Mesendoderm (in vitro differentiated cells): ENCODE measurements around the gene GNAL.

ENCODE experiments used
- DNase-seq: peaks from one replicate; pipeline ENCODE4 v3.0.0; 2013
- H2AK5ac ChIP-seq: 2 replicates; pipeline ENCODE4 v1.6.1; 2013; ENCODE audit warnings: low read length, inconsistent platforms
- H2BK120ac ChIP-seq: 2 replicates; pipeline ENCODE4 v1.6.1; 2013; ENCODE audit warnings: low read depth, mild to moderate bottlenecking, low read length, moderate library complexity, mixed read lengths
- H2BK15ac ChIP-seq: replicated peaks from 2 replicates; pipeline ENCODE4 v1.6.1; 2013; ENCODE audit warnings: low read depth, mild to moderate bottlenecking, moderate library complexity
- H2BK5ac ChIP-seq: 2 replicates; pipeline ENCODE4 v1.6.1; 2013; ENCODE audit warnings: low read length, inconsistent platforms
- H3K18ac ChIP-seq: 2 replicates; pipeline ENCODE4 v1.6.1; 2013; ENCODE audit warnings: mild to moderate bottlenecking, low read length, mixed read lengths
- H3K23ac ChIP-seq: one replicate; pipeline ENCODE4 v1.6.1; 2013; ENCODE audit warnings: low read length
- H3K27ac ChIP-seq: 2 replicates; pipeline ENCODE4 v1.5.1; 2013; ENCODE audit warnings: low read depth, mild to moderate bottlenecking, inconsistent platforms, low read length, moderate library complexity
- H3K27me3 ChIP-seq: 2 replicates; pipeline ENCODE4 v1.6.1; 2013; ENCODE audit warnings: low read length, control low read depth, mild to moderate bottlenecking, inconsistent platforms; ENCODE audit not compliant: insufficient read depth, poor library complexity
- H3K36me3 ChIP-seq: 2 replicates; pipeline ENCODE4 v1.6.1; 2013; ENCODE audit warnings: low read length, inconsistent platforms; ENCODE audit not compliant: control insufficient read depth, insufficient read depth
- H3K4ac ChIP-seq: one replicate; pipeline ENCODE4 v1.6.1; 2013; ENCODE audit warnings: low read depth, mild to moderate bottlenecking, low read length, moderate library complexity
- H3K4me1 ChIP-seq: 2 replicates; pipeline ENCODE4 v1.6.1; 2013; ENCODE audit warnings: low read depth, low read length, inconsistent platforms; ENCODE audit not compliant: control insufficient read depth
- H3K4me2 ChIP-seq: 2 replicates; pipeline ENCODE4 v1.6.1; 2013; ENCODE audit warnings: low read length
- H3K4me3 ChIP-seq: 2 replicates; pipeline ENCODE4 v1.5.1; 2013; ENCODE audit warnings: mild to moderate bottlenecking, low read length
- H3K56ac ChIP-seq: one replicate; pipeline ENCODE4 v1.6.1; 2013; ENCODE audit warnings: low read length
- H3K79me1 ChIP-seq: 2 replicates; pipeline ENCODE4 v1.6.1; 2013; ENCODE audit warnings: low read length, inconsistent platforms
- H3K79me2 ChIP-seq: 2 replicates; pipeline ENCODE4 v1.6.1; 2013; ENCODE audit warnings: mild to moderate bottlenecking, low read length; ENCODE audit not compliant: control insufficient read depth, insufficient read depth
- H3K9ac ChIP-seq: 2 replicates; pipeline ENCODE4 v1.6.1; 2013; ENCODE audit warnings: low read length, inconsistent platforms
- H4K5ac ChIP-seq: one replicate; pipeline ENCODE4 v1.6.1; 2013; ENCODE audit warnings: low read length
- H4K8ac ChIP-seq: one replicate; pipeline ENCODE4 v1.6.1; 2013; ENCODE audit warnings: low read depth, mild to moderate bottlenecking, control low read depth, low read length, moderate library complexity
- WGBS: extraction: QIAGEN DNeasy Blood & Tissue Kit; methylation state at CpG from one replicate; pipeline ENCODE4 v1.1.7; 2013; ENCODE audit warnings: low lambda C conversion rate, missing lambda C conversion rate; ENCODE audit not compliant: insufficient coverage; ENCODE audit errors: extremely low coverage; 5-methylcytosine and 5-hydroxymethylcytosine counted together

Gene GNAL

DNA sequence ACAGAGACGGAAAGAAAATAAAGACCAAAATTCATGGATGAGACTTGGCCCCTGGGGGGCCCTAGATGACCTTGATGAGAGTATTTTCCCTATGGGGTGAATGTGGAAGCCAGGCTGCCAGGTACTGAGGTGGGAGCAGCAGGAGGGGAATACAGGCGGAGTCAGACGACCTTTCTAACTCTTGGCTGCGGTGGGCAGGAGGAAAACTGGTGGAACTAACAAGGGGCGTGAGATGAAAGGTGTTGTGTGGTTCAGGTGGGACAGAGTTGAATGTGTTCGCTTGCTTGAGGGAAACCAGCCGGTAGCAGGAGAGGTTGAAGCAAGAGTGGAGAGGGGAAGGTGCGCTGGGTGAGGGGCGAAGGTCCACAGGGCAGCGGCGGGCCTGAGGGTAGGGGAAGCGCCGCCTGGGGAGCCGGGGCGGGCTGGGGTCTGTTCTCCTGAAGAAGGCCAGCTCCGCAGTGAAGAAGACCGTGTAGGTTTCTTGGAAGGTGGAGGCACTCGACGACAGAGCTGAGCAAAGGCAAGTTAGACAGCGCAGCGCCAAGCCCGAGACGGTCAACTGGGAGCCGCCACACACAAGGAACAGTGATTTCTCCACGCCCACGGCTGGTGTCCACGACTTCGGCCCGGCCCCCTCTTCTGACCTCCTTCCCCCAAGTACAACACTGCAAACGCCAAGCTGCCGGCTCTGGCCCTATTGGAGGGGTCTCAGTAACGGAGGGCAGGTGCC, 61.7 kb downstream of the GNAL start:
- no peak overlapping the region for H2BK5ac ChIP-seq
- peak overlapping the region; percentile 10 for H3K4me2 ChIP-seq
- H3K4ac ChIP-seq = no peak overlapping the region
- no CpG with 5 or more reads among the region's 32 CpGs for WGBS
- H3K27me3 ChIP-seq = no peaks in the 10 kb centered on the region
- no peaks in the 10 kb centered on the region for H3K79me2 ChIP-seq
- peak overlapping the region; percentile 83 for H3K23ac ChIP-seq
- H4K8ac ChIP-seq = no peak overlapping the region
- DNase-seq = no peak
- no peak overlapping the region for H3K4me3 ChIP-seq
- no peaks in the 10 kb centered on the region for H3K36me3 ChIP-seq
- peak overlapping the region; percentile 43 for H3K9ac ChIP-seq
- peak overlapping the region; percentile 80 for H3K56ac ChIP-seq
- H4K5ac ChIP-seq = no peak overlapping the region
- H3K4me1 ChIP-seq = no peaks in the 10 kb centered on the region
- no peak overlapping the region for H2BK15ac ChIP-seq
- H3K79me1 ChIP-seq = no peaks in the 10 kb centered on the region
- H2AK5ac ChIP-seq = no peak overlapping the region
- H2BK120ac ChIP-seq = no peak overlapping the region
- H3K27ac ChIP-seq = no peak overlapping the region
- H3K18ac ChIP-seq = no peak overlapping the region

DNA sequence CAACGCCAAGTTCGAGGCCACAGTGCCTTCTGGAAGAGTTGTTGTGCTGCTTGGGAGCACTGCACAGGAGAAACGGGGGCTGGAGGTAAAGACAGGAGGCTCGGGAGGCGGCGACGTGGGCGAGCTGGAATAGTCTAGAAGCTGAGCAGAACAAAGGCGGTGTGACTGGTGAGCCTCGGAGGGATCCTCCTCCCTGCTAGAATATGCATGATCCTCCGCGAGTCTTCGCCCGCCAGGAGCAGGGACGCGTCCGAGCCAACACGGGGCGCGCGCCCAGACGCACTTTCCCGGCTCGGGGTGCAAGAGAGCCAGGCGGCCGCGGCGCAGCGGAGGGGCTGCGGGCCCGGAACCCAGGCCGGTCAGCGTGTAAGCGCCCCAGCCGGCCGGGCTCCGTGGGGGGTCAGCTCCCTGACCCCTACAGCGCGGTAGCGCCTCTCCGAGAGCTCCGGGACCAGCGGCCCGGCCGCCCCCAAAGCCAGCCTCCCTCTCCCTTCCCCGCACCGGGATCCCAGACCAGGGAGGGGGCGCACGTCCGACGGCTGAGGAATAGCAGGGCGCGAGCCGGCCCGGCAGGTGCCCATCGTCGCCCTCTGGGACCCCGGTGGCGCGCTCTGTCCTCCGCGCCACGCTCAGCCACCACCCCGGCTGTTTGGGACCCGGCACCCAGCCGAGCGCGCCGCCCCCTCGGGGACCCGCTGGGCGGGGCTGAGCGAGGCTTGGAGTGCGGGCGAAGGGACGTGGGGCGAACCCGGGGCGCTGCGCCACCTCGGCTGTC, 62.5 kb downstream of the GNAL start:
- Histone ChIP-seq H2BK120ac (no peak overlapping the region), H3K4me2 (peak overlapping the region; percentile 29), H2BK5ac (no peak overlapping the region), H3K79me2 (no peaks in the 10 kb centered on the region), H3K18ac (peak overlapping the region; percentile 5), H3K36me3 (no peaks in the 10 kb centered on the region), H3K79me1 (no peaks in the 10 kb centered on the region), H3K27me3 (no peaks in the 10 kb centered on the region), H2BK15ac (no peak overlapping the region), H3K4me1 (no peaks in the 10 kb centered on the region), H3K9ac (peak overlapping the region; percentile 62), H2AK5ac (no peak overlapping the region), H3K4me3 (peak overlapping the region; percentile 12), H4K8ac (no peak overlapping the region), H4K5ac (no peak overlapping the region), H3K27ac (peak overlapping the region; percentile 1), H3K4ac (peak overlapping the region; percentile 75), H3K23ac (peak overlapping the region; percentile 83), H3K56ac (peak overlapping the region; percentile 80)
- WGBS = no CpG with 5 or more reads among the region's 81 CpGs
- DNase-seq = peak; percentile 74

DNA sequence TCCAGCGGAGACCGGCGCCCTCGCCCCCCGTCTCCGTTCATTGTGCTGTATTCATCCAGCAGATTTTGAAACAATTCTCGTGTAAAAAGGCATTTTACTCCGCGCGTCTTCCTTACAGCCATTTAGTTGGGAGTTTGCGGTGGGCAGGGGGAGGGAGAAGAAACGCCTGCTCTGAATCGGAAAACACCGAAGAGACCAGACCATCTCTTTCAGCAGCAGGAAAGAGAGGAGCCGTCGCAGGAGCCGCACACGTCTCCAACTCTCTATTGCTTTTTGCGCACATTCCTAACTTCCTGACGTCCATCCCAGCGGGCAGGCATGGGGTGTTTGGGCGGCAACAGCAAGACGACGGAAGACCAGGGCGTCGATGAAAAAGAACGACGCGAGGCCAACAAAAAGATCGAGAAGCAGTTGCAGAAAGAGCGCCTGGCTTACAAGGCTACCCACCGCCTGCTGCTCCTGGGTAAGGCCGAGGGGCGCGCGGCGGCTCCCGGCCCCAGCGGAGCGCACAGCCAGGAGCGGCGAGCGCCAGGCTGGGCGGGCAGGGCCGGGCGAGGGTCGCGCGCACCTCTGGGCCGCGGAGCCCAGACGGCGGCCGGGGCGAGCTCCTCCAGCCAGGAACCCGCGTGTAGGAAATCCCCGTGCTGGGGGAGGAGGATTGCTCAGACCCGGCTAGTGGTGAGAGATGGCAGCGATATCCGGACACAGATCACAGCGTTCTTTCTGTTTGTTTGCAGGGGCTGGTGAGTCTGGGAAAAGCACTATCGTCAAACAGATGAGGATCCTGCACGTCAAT, 63.2 kb downstream of the GNAL start:
- H3K4me3 ChIP-seq = peak overlapping the region; percentile 12
- H3K27ac ChIP-seq = peak overlapping the region; percentile 1
- no peak overlapping the region for H3K4ac ChIP-seq
- H3K79me1 ChIP-seq = no peaks in the 10 kb centered on the region
- H3K4me2 ChIP-seq = peak overlapping the region; percentile 29
- H3K9ac ChIP-seq = peak overlapping the region; percentile 62
- no CpG with 5 or more reads among the region's 64 CpGs for WGBS
- H3K23ac ChIP-seq = peak overlapping the region; percentile 3
- H2BK120ac ChIP-seq = no peak overlapping the region
- H2BK5ac ChIP-seq = no peak overlapping the region
- H3K56ac ChIP-seq = peak overlapping the region; percentile 80
- no peaks in the 10 kb centered on the region for H3K79me2 ChIP-seq
- H4K5ac ChIP-seq = no peak overlapping the region
- H3K27me3 ChIP-seq = no peaks in the 10 kb centered on the region
- peak overlapping the region; percentile 43 for H3K18ac ChIP-seq
- H3K4me1 ChIP-seq = no peaks in the 10 kb centered on the region
- H4K8ac ChIP-seq = no peak overlapping the region
- no peaks in the 10 kb centered on the region for H3K36me3 ChIP-seq
- no peak overlapping the region for H2AK5ac ChIP-seq
- no peak overlapping the region for H2BK15ac ChIP-seq
- DNase-seq = peak; percentile 80

DNA sequence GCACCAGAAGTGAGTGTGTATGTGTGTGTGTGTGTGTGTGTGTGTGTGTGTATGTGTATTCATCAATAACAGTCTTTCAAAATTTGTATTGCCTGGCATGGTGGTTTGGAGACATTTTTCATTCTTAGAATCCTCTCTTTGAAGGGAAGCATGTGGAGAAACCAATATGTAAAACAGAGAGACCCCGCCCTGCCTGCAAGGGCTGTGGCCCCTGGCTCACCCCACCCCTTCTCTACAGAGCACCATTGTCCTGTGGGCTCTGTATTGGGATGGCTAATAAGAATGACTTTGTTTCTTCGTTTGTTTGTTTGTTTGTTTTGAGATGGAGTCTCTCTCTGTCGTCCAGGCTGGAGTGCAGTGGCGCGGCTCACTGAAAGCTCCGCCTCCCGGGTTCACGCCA, 65.9 kb downstream of the GNAL start:
- no peak overlapping the region for H3K4me3 ChIP-seq
- no peaks in the 10 kb centered on the region for H3K79me1 ChIP-seq
- no peak overlapping the region for H2BK15ac ChIP-seq
- H3K79me2 ChIP-seq = no peaks in the 10 kb centered on the region
- H3K4ac ChIP-seq = no peak overlapping the region
- no peaks in the 10 kb centered on the region for H3K27me3 ChIP-seq
- no peak overlapping the region for H4K5ac ChIP-seq
- no peak for DNase-seq
- H2AK5ac ChIP-seq = no peak overlapping the region
- no peak overlapping the region for H3K9ac ChIP-seq
- no peak overlapping the region for H3K56ac ChIP-seq
- H3K4me1 ChIP-seq = no peaks in the 10 kb centered on the region
- H3K27ac ChIP-seq = no peak overlapping the region
- H2BK120ac ChIP-seq = no peak overlapping the region
- no peak overlapping the region for H4K8ac ChIP-seq
- no CpG with 5 or more reads among the region's 8 CpGs for WGBS
- no peak overlapping the region for H3K4me2 ChIP-seq
- no peak overlapping the region for H3K18ac ChIP-seq
- no peaks in the 10 kb centered on the region for H3K36me3 ChIP-seq
- H2BK5ac ChIP-seq = no peak overlapping the region
- no peak overlapping the region for H3K23ac ChIP-seq

DNA sequence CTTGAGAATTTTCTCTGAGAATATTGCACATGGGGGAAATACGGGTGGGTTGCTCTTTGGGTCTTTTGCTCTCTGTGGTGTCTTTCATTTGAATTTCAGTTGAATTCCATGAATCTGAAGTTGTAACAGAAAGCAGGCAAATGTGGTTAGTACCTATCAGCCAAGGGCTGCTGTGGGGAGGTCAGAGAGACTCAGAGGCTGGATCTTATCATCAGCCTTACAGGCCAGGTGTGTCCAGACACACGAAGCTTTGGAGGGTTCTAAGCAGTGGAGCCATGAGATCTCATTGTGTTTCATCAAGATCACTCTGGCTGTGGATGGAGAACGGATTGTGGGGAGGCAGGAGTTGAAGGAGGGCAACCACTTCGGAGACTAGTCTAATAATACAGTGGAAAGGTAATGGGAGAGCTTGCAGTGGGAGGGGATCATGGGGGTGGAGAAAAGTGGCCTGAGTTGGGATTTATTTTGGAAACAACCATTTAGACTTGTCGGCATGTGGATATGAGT, 68.1 kb downstream of the GNAL start:
- H2BK15ac ChIP-seq = no peak overlapping the region
- H4K8ac ChIP-seq = no peak overlapping the region
- no peaks in the 10 kb centered on the region for H3K36me3 ChIP-seq
- H3K56ac ChIP-seq = no peak overlapping the region
- no peak overlapping the region for H4K5ac ChIP-seq
- H3K9ac ChIP-seq = no peak overlapping the region
- WGBS = no CpG with 5 or more reads among the region's 5 CpGs
- no peak for DNase-seq
- no peaks in the 10 kb centered on the region for H3K79me2 ChIP-seq
- H2BK120ac ChIP-seq = no peak overlapping the region
- H3K79me1 ChIP-seq = no peaks in the 10 kb centered on the region
- no peak overlapping the region for H2BK5ac ChIP-seq
- no peaks in the 10 kb centered on the region for H3K27me3 ChIP-seq
- H2AK5ac ChIP-seq = no peak overlapping the region
- H3K18ac ChIP-seq = no peak overlapping the region
- H3K23ac ChIP-seq = no peak overlapping the region
- H3K4me2 ChIP-seq = no peak overlapping the region
- no peak overlapping the region for H3K4ac ChIP-seq
- no peak overlapping the region for H3K27ac ChIP-seq
- H3K4me1 ChIP-seq = no peaks in the 10 kb centered on the region
- H3K4me3 ChIP-seq = no peak overlapping the region
